ENCODE data around the gene HPCAL1. TPM values are rescaled to one million over a fixed set of nuclear protein-coding genes. Genes with fewer than 3 reads are reported as not detected.

Gene HPCAL1
- total RNA-seq, 3 donors from 2014 or later (not counting 1 experiment from before 2014, with no cell fraction given): 31.1 to 45.2 (median 39.8) TPM

DNA sequence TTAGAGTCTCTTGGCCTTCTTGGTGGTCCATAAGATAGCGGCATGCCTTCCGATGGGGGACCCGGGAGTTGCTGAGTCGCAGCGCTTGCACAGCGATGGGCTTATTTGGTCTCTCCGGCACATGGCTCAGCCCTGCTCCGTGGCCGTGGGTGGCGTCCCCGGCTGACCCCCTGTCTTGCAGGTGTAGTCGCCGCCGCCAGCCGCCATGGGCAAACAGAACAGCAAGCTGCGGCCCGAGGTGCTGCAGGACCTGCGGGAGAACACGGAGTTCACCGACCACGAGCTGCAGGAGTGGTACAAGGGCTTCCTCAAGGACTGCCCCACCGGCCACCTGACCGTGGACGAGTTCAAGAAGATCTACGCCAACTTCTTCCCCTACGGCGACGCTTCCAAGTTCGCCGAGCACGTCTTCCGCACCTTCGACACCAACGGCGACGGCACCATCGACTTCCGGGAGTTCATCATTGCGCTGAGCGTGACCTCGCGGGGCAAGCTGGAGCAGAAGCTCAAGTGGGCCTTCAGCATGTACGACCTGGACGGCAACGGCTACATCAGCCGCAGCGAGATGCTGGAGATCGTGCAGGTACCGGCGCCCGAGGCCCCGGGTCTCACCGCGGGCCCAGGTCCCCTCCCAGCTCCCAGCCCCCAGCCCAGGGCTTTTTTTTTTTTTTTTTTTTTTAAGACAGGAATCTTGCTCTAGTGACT lies 117.0 kb downstream of the HPCAL1 start:
- no peak overlapping the region for H3K4me3 ChIP-seq (ENCODE audit: low read length)
- H3K9me3 ChIP-seq (ENCODE audit: control insufficient read depth, insufficient read depth, low read length): no peaks in the 10 kb centered on the region
- Mint-ChIP-seq H3K27ac (no peak overlapping the region), H3K4me1 (peaks cover 4 to 5% of the 10 kb centered on the region in 2 donors), H3K4me3 (no peak overlapping the region), H3K9me3 (no peaks in the 10 kb centered on the region), H3K27me3 (ENCODE audit: low read depth in 2 of 2) (no peaks in the 10 kb centered on the region), H3K36me3 (no peaks in the 10 kb centered on the region)
- ATAC-seq (no peak), DNase-seq (no peak)
- TF ChIP-seq, protein P1, sequence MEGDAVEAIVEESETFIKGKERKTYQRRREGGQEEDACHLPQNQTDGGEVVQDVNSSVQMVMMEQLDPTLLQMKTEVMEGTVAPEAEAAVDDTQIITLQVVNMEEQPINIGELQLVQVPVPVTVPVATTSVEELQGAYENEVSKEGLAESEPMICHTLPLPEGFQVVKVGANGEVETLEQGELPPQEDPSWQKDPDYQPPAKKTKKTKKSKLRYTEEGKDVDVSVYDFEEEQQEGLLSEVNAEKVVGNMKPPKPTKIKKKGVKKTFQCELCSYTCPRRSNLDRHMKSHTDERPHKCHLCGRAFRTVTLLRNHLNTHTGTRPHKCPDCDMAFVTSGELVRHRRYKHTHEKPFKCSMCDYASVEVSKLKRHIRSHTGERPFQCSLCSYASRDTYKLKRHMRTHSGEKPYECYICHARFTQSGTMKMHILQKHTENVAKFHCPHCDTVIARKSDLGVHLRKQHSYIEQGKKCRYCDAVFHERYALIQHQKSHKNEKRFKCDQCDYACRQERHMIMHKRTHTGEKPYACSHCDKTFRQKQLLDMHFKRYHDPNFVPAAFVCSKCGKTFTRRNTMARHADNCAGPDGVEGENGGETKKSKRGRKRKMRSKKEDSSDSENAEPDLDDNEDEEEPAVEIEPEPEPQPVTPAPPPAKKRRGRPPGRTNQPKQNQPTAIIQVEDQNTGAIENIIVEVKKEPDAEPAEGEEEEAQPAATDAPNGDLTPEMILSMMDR (IDR thresholded peaks at IDR 0.05): no peak
- peaks cover 35% of the 10 kb centered on the region for H3K36me3 ChIP-seq (ENCODE audit: control insufficient read depth, insufficient read depth, low read length)
- H3K27ac ChIP-seq (ENCODE audit: low read length): no peak overlapping the region
- intact Hi-C loops (cut with micrococcal nuclease): no loop called here
- H3K27me3 ChIP-seq (ENCODE audit: control insufficient read depth, insufficient read depth, low read length): no peaks in the 10 kb centered on the region
- H3K4me1 ChIP-seq (ENCODE audit: control insufficient read depth, insufficient read depth, low read length): no peaks in the 10 kb centered on the region
- WGBS (ENCODE audit: insufficient coverage): 98% methylated on average over 54 of the region's 54 CpGs

DNA sequence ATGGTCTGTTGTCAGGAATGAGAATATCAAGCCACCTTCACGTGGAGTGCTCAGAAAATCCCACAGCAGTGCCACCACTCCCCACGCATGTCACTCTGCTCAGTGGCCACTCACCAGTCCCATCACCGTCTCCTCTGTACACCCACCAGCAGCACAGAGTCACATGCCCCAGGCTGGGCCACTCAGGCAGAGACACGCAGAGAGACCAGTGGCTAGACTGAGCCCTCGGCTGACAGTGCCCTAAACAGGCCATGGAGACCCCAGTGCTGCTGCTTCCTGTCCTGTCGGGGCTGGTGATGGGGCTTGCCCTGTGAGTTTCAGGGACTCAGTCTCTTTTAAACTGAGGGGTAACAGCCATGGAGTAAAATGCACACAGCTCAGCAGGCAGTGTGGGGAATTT lies 119.5 kb downstream of the HPCAL1 start:
- TF ChIP-seq, protein P1 (IDR thresholded peaks at IDR 0.05): no peak
- ATAC-seq: no peak
- H3K4me3 ChIP-seq (ENCODE audit: low read length): no peak overlapping the region
- no peaks in the 10 kb centered on the region for H3K9me3 ChIP-seq (ENCODE audit: control insufficient read depth, insufficient read depth, low read length)
- no peaks in the 10 kb centered on the region for H3K27me3 ChIP-seq (ENCODE audit: control insufficient read depth, insufficient read depth, low read length)
- H3K4me3 Mint-ChIP-seq: no peak overlapping the region
- no peaks in the 10 kb centered on the region for H3K36me3 Mint-ChIP-seq
- intact Hi-C loops (cut with micrococcal nuclease): no loop called here
- H3K4me1 Mint-ChIP-seq: peaks cover 4 to 5% of the 10 kb centered on the region in 2 donors
- peaks cover 48% of the 10 kb centered on the region for H3K36me3 ChIP-seq (ENCODE audit: control insufficient read depth, insufficient read depth, low read length)
- no peaks in the 10 kb centered on the region for H3K9me3 Mint-ChIP-seq
- 87% methylated on average over 6 of the region's 6 CpGs for WGBS (ENCODE audit: insufficient coverage)
- no peaks in the 10 kb centered on the region for H3K27me3 Mint-ChIP-seq (ENCODE audit: low read depth in 2 of 2)
- H3K4me1 ChIP-seq (ENCODE audit: control insufficient read depth, insufficient read depth, low read length): no peaks in the 10 kb centered on the region
- DNase-seq: no peak
- H3K27ac Mint-ChIP-seq: no peak overlapping the region
- no peak overlapping the region for H3K27ac ChIP-seq (ENCODE audit: low read length)

DNA sequence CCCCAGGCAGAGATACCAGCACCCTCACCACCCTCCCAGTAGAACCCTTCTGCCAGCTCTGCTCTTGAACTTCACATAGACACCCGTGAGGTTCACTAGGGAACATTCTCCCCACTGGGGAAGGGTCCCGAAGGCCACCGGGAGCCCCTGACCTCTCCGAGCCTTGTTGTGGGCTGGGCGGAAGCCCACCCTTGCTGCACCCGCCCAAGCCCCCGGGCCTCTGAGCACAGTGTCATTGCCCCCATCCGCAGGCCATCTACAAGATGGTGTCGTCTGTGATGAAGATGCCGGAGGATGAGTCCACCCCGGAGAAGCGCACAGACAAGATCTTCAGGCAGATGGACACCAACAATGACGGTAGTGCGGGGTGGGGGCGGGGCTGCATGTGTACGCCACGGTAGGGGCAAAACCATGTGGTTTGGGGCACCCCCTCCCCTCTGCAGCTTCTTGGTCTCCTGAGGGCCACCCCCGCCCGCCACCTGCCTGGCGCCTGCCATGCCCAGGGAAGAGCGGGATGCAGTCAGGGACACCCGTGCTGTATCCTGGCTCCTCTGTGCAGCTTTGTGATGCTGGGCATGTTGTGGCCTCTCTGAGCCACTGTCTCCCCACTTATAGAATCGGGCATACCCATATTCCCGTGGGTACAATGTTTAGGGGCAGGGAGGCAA lies 120.2 kb downstream of the HPCAL1 start:
- ATAC-seq (no peak), DNase-seq (no peak)
- TF ChIP-seq, protein P1 (IDR thresholded peaks at IDR 0.05): no peak
- intact Hi-C loops (cut with micrococcal nuclease): no loop called here
- no peak overlapping the region for H3K27ac Mint-ChIP-seq
- no peak overlapping the region for H3K4me3 Mint-ChIP-seq
- Histone ChIP-seq H3K27me3 (ENCODE audit: control insufficient read depth, insufficient read depth, low read length) (no peaks in the 10 kb centered on the region), H3K27ac (ENCODE audit: low read length) (no peak overlapping the region), H3K9me3 (ENCODE audit: control insufficient read depth, insufficient read depth, low read length) (no peaks in the 10 kb centered on the region), H3K4me3 (ENCODE audit: low read length) (no peak overlapping the region), H3K4me1 (ENCODE audit: control insufficient read depth, insufficient read depth, low read length) (no peaks in the 10 kb centered on the region), H3K36me3 (ENCODE audit: control insufficient read depth, insufficient read depth, low read length) (peaks cover 53% of the 10 kb centered on the region)
- no peaks in the 10 kb centered on the region for H3K9me3 Mint-ChIP-seq
- H3K36me3 Mint-ChIP-seq: no peaks in the 10 kb centered on the region
- H3K4me1 Mint-ChIP-seq: no peaks in the 10 kb centered on the region
- 95% methylated on average over 24 of the region's 24 CpGs for WGBS (ENCODE audit: insufficient coverage)
- no peaks in the 10 kb centered on the region for H3K27me3 Mint-ChIP-seq (ENCODE audit: low read depth in 2 of 2)
